T-helper 2 cell treated with Interferon-gamma antibody and Interleukin-4, amounts not matched to agents 100 ng/mL and 5 ng/mL, for 36 hours (primary cell): ENCODE measurements around the gene FAM9B. TPM values are rescaled to one million over a fixed set of nuclear protein-coding genes. Genes with fewer than 3 reads are reported as not detected.
"Not testable (repeated sequence)": the region's sequence is repeated elsewhere in the genome, so short reads cannot be mapped to it uniquely, and the experiment has no call there.

Experiments used
- intact Hi-C: fragments of 100-400 bp; cut with micrococcal nuclease; formaldehyde crosslinking; loops from one replicate; pipeline ENCODE4 v1.15.1; 2023
- total RNA-seq: library from RNA; stranded (reverse); gene quantifications from 2 replicates; pipeline ENCODE4 v1.2.3, GENCODE V29; 2022

Gene FAM9B
- 0.11 TPM in 1 of 2 replicates, not detected in the other for total RNA-seq

DNA sequence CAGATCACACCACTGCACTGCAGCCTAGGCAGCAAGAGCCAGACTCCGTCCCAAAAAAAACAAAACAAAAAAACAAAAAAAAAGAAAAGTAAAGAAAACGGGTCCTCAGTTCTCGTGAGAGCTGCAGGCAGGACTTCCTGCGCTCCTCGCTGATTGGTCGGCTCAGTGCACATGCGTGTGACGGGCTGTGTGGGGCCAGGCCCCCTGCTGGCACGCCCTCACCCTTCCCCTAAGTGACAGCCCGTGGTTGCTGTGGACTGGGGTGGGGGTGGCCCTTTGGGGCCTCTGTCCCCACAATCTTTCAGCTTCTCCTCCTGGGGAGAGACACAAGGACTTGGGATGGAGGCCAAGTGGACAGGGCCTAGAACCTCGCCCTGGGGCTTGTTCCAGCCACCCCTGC lies at the start of gene FAM9B:
TSS of gene FAM9B (minus strand) at position 139 of the 400 bp plus-strand sequence. CDS start 1,141 bp downstream, outside the sequence.
- intact Hi-C loops = no loop called here

GRCh38 chrX:9081271-9081670 lies 47.3 kb upstream of the FAM9B start:
- intact Hi-C loops = no loop called here

DNA sequence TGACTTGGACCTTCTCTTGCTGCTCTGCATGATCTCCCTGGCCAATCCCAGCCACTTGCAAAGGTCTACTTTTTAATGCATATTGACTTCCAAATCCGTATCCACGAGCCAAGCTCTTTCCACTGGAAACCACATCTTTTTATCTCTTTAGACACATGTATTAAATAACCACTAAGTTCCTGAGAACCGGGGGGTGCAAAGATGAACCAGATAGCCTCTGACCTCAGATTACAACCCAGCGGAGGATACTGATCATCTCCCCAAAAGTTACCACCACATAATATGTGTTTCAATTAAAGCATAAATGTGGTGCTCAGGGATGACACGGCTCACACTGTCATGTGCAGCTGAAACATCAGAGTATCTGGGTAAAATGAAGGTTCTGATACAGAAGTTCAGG lies 40.4 kb upstream of the FAM9B start:
- intact Hi-C loops = no loop called here

DNA sequence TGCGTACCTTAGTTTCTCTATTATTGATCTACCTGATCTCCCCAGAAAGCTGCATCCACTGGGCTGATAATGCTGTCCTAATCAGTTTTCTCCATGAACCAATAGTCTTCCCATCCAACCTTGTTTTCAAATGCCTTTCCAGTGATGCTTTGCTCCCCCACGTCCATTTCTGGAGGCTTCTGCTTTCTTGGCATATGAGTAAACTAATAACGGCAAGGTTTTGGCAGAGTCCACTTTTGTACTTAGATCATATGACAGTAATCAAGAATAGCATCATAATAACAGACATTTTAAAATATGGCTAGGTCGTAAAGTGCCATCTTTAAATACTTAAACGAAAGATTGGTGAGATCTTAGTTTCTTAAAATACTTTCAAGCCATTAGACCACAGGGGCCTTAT lies 38.4 kb upstream of the FAM9B start:
- intact Hi-C loops = no loop called here

DNA sequence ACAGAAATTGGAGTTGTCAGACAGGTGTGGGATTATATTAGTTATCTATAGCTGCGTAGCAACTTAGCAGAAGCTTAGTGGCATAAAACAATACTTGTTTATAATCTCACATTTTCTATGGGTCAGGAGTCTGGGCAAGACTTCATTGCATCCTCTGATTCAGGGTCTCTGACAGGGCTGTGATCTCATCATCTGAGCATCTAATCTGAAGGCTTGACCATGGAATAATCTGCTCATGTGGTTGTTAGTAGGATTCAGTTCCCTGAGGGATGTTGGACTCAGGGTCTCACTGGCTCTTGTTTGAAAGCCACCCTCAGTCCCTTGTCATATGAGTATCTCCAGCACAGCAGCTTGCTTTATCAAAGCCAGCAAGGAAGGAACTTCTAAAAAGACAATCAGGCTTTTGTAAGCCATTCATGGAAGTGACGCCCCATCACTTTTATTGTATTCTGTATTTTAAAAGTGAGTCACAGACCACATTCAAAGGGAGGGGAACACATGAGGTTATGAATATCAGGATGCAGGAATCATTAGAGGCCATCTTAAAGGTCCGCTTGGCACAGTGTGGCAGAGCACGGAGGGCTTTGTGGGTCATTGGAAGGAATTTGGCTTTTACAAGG lies 37.2 kb upstream of the FAM9B start:
- intact Hi-C loops = no loop called here

DNA sequence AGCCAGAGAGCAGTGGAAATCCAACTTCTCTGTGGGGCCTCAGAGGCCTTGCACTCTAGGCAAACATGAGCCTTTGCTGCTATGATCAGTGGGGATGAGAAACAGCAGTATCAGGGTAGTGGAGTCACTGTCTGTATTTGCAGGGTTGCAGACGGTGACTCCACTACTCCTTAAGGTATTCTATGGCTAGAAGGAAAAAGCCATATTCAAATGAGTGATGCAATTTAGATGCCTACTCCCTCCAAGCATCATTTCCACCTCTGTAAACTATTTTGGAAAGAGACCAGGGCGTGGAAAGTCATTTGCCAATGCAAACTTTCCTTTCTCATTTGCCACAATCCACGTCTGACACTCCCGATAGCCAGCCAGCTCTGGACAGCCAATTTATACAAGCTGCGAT lies 35.6 kb upstream of the FAM9B start:
- intact Hi-C loops = no loop called here

- intact Hi-C loops = no loop called here
Measured at GRCh38 chrX:9064694-9065093, 30.8 kb upstream of the FAM9B start.

DNA sequence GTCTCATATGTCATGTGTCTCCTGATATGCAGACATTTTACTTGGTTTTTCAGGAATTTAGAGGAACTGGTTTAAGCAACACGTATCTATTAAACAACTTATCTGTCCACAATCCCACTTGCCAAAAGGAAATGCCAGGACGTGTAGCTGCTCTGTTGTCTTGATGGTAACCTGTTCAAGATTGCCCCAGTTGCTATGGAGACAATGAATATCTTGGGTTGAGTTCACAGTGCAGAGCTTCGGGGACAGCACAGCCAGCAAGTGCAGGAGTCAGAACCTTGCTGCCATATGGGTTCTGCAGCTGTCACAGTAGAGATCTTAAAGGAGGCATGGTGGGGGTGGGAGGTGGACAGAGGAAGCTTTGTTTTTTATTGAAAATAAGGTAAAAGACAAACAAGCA lies 28.7 kb upstream of the FAM9B start:
- intact Hi-C loops = no loop called here

GRCh38 chrX:9055354-9055753 lies 21.4 kb upstream of the FAM9B start:
- intact Hi-C loops = no loop called here

GRCh38 chrX:9052081-9052480 lies 18.2 kb upstream of the FAM9B start:
- intact Hi-C loops = no loop called here

- intact Hi-C loops = no loop called here
Measured at GRCh38 chrX:9050331-9050730, 16.4 kb upstream of the FAM9B start.

DNA sequence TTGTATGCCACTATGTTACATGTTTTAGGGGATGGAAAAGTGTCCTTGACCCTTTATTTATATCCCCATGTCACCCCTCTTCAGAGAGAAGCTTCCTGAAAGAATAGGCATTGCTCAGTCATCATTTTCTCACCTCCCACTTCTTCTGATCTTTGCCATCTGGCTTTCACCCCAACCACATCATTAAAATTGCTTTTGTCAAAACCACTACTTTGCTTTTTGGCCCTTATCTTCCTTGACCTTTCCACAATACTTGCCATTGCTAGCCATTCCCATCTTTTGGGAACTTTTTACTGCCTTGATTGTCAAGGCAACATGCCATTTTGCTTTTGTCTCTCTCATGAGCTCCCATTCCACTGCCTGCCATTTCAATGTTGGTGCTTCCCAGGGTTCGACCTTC lies 14.9 kb upstream of the FAM9B start:
- intact Hi-C loops = no loop called here

- intact Hi-C loops = no loop called here
Measured at GRCh38 chrX:9038244-9038643, 4.3 kb upstream of the FAM9B start.

DNA sequence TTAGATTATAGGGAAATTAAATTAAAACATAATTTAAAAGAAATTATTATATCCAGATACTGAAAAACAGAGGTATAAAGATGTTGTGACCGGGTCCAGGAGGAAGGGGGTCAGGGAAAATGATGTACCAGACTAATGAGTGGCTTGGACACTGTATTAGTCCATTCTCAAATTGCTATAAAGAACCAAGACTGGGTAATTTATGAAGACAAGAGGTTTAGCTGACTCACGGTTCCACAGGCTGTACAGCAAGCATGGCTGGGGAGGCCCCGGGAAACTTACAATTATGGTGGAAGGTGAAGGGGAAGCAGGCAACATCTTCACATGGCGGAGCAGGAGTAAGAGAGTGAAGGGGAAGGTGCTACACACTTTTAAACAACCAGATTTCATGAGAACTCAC lies 3.4 kb upstream of the FAM9B start:
- intact Hi-C loops = no loop called here

- intact Hi-C loops = no loop called here
Measured at GRCh38 chrX:9033586-9033985, 341 bp downstream of the FAM9B start.

- intact Hi-C loops = no loop called here
Measured at GRCh38 chrX:9033179-9033578, 748 bp downstream of the FAM9B start.

GRCh38 chrX:9023293-9023692 lies 10.6 kb downstream of the FAM9B start:
- intact Hi-C loops = no loop called here

DNA sequence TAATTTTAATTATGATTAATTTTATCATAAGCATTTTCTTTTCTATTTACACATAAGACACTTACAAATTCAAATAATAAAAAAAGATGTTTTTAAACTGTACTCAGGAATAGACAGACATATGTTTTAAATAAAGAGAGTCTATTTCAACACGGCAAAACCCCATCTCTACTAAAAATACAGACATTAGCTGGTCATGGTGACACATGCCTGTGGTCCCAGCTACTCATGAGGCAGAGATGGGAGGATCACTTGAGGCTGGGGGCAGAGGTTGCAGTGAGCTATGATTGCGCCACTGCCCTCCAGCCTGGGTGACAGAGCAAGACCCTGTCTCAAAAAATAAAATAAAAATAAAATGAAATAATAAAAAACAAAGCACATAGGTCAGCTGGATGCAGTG lies 14.8 kb downstream of the FAM9B start:
- intact Hi-C loops = no loop called here

DNA sequence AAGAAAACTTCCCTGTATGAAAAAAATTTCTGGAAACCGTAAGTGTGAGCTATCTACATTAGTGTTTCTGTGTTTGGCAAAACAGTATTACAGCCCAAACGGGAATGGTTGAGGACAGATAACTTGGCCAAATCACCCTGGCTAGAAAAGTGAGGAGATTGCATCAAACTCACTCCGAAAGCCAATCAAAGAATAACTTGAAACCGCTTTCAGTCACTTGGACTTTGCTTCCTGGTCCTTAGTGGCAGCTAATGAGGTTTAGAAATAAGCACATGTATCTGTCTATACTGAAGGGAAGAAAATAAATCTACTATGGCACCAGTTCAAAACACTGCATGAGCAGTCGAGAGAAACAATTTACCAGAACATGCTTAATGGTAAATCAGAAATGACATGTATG lies 15.6 kb downstream of the FAM9B start:
- intact Hi-C loops = not testable (repeated sequence)

- intact Hi-C loops = no loop called here
Measured at GRCh38 chrX:9003041-9003440, 30.9 kb downstream of the FAM9B start.

- intact Hi-C loops = no loop called here
Measured at GRCh38 chrX:8988446-8988845, 45.5 kb downstream of the FAM9B start.

GRCh38 chrX:8987672-8988250 lies 46.2 kb downstream of the FAM9B start:
- intact Hi-C loops = no loop called here

DNA sequence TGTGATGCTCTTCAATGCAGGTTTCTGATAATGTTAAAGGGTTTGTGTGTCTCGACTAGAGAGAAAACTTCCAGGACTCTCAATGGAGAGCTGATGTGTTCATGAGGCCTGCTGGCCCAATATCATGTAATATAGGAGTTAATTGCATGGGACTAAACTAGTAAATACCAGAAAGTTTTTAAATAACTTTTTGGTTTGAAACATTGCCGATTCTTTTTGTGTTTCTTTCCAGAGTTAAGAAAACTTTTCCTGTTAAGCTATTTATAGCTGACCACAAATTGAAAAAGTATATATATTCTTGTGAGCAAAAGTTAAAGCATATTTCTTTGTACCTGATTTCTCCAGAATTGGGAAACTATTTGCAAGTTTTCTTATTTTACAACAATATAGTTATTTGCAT lies 49.7 kb downstream of the FAM9B start:
- intact Hi-C loops = no loop called here

GRCh38 chrX:8981723-8982122 lies 52.2 kb downstream of the FAM9B start:
- intact Hi-C loops = no loop called here
